WTC11 (cell line): ENCODE results near the gene VPS52.

Experiments used
- CBFB ChIP-seq: sonication (generic); formaldehyde crosslinking; IDR thresholded peaks from 2 replicates; pipeline ENCODE4 v1.8.1; 2022; ENCODE audit warnings: mild to moderate bottlenecking, low read depth, missing genetic modification reagents
- CREM ChIP-seq: sonication (generic); formaldehyde crosslinking; IDR thresholded peaks from 2 replicates; pipeline ENCODE4 v1.8.1; 2022; ENCODE audit warnings: mild to moderate bottlenecking, missing genetic modification reagents, moderate library complexity
- TF ChIP-seq, protein P1 (sequence below): sonication (generic); formaldehyde crosslinking; IDR thresholded peaks from 2 replicates; pipeline ENCODE4 v1.8.1; 2022; ENCODE audit warnings: missing genetic modification reagents, borderline replicate concordance
- TF ChIP-seq, protein P2 (sequence below): fragments of 200-600 bp; IDR thresholded peaks from 2 replicates; pipeline ENCODE4 v1.8.0; 2022; ENCODE audit warnings: antibody characterized with exemption

DNA sequence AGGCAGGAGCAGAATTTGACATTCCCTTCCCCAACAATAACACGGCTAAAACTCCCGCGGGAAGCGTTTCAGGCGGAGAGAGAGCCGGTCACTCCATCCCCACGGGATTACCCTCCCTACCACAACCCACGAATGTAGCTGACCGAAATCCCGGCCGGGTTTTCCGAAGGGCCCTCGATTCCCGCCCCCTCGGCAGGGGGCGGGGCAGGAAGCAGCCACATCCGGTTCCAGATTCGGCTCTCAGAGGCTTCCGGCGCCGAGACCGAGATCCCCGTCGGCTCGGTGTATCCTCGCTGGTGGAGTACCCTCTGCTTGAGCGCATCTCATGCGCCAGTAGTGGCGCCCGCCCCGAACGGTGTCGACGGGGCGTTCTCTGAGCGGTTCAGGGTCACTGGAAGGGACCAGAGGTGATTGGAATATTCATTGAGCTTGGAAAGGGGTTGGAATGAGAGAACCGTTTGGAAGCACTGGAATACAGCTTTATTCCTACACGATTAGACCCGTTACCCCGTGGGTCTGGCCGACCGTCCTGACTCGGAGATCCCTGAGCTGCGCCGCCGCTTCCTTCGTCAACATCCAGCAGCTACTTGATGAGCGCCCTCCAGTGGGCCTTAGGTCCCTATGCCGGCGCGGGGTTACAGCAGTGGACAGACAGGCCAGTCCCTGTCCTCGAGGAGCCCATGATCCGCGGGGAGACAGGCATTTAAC lies 27.7 kb upstream of the VPS52 start:
- TF ChIP-seq, protein P1, sequence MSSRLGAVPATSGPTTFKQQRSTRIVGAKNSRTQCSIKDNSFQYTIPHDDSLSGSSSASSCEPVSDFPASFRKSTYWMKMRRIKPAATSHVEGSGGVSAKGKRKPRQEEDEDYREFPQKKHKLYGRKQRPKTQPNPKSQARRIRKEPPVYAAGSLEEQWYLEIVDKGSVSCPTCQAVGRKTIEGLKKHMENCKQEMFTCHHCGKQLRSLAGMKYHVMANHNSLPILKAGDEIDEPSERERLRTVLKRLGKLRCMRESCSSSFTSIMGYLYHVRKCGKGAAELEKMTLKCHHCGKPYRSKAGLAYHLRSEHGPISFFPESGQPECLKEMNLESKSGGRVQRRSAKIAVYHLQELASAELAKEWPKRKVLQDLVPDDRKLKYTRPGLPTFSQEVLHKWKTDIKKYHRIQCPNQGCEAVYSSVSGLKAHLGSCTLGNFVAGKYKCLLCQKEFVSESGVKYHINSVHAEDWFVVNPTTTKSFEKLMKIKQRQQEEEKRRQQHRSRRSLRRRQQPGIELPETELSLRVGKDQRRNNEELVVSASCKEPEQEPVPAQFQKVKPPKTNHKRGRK = no peak
- TF ChIP-seq, protein P2, sequence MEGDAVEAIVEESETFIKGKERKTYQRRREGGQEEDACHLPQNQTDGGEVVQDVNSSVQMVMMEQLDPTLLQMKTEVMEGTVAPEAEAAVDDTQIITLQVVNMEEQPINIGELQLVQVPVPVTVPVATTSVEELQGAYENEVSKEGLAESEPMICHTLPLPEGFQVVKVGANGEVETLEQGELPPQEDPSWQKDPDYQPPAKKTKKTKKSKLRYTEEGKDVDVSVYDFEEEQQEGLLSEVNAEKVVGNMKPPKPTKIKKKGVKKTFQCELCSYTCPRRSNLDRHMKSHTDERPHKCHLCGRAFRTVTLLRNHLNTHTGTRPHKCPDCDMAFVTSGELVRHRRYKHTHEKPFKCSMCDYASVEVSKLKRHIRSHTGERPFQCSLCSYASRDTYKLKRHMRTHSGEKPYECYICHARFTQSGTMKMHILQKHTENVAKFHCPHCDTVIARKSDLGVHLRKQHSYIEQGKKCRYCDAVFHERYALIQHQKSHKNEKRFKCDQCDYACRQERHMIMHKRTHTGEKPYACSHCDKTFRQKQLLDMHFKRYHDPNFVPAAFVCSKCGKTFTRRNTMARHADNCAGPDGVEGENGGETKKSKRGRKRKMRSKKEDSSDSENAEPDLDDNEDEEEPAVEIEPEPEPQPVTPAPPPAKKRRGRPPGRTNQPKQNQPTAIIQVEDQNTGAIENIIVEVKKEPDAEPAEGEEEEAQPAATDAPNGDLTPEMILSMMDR = peak; percentile 56
- no peak for TF ChIP-seq CBFB (CRISPR knock-in tag)
- TF ChIP-seq CREM = no peak; the same call in 1 of the 2 replicates
